Measurements from ENCODE around the gene ZMYND19. TPM values are rescaled to one million over a fixed set of nuclear protein-coding genes. Genes with fewer than 3 reads are reported as not detected.

ZMYND19 gene
- total and polyA plus RNA-seq, 2 of the 4 experiments (the other 2 are of a cell fraction) = 14.3 to 21.4 TPM

DNA sequence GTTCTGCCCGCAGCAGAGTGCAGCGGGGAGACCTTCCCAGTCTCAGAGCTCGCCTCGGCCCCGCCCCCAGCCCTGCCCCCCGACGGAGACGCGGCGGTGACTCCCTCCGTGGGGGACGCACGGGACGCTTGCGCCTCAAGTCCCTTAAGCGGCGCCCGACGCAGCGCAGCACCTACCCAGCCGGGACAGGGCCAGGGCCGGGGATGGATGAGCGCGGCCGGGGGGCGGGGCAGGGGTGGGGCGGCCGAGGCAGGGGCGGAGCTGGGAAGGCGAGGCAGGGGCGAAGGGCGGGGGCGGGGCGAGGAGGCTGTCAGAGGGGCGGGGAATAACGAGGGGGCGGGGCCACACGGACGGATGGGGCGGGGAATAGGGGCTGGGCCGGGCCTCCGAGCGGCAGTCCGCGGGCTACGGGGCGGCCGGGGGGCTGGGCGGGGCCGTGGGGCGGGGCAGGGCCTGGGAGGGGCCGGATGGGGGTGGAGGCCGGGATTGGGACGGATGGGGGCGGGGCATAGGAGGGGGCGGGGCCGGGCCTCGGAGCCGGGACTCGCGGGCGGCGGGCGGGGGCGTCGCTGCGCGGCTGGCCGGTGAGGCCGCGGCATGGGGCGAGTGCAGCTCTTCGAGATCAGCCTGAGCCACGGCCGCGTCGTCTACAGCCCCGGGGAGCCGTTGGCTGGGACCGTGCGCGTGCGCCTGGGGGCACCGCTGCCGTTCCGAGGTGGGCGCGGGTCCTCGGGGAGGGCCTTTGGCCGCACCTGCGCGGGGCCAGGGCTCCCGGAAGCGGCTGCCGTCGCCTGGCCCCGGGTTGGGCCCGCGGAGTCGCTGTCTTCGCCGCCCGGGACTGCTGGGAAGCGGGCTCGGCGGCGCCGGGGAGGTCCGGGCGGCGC is 15.1 kb upstream of the ZMYND19 start, which contains the start of gene ARRDC1:
ARRDC1 (plus strand) TSS at position 566 of the 884 bp plus-strand sequence; CDS start at position 598, 32 bp downstream.
- Histone ChIP-seq H2AK5ac (ENCODE audit: low read depth, low read length) (no peak within 1 kb of the TSS), H3K9me1 (ENCODE audit: insufficient read depth, low read length) (no peaks in the 10 kb centered on the region), H3K9me3 (ENCODE audit: control insufficient read depth, insufficient read depth, low read length) (no peaks in the 10 kb centered on the region), H4K5ac (ENCODE audit: low read depth, low read length) (no peak within 1 kb of the TSS), H3K14ac (replicated peaks; ENCODE audit: low read depth, low read length) (peak within 1 kb of the TSS; percentile 41; the same call in 1 of the 2 replicates), H3K4me1 (ENCODE audit: control insufficient read depth, insufficient read depth, low read length) (peaks cover 15% of the 10 kb centered on the region), H3K27me3 (ENCODE audit: control insufficient read depth, insufficient read depth, low read length) (peaks cover 5% of the 10 kb centered on the region; the same call in 1 of the 2 replicates), H3K4me3 (ENCODE audit: insufficient read depth, low read depth, low read length) (peak within 1 kb of the TSS; percentile 84), H3K18ac (ENCODE audit: low read depth, low read length) (no peak within 1 kb of the TSS; the same call in 1 of the 2 replicates), H3K23ac (ENCODE audit: low read depth, low read length) (peak within 1 kb of the TSS; percentile 49; the same call in 1 of the 2 replicates), H2AFZ (replicated peaks; ENCODE audit: low read length, poor library complexity) (peak within 1 kb of the TSS; percentile 96), H3K36me3 (ENCODE audit: control insufficient read depth, insufficient read depth, low read length) (no peaks in the 10 kb centered on the region), H4K91ac (ENCODE audit: insufficient read depth, low read depth, low read length) (peak within 1 kb of the TSS; percentile 70; the same call in 1 of the 2 replicates), H4K8ac (ENCODE audit: low read depth in 2 of 2, low read length in 2 of 2) (peak within 1 kb of the TSS; percentile 39 to 75; a peak in 1 of 4 replicates), H2BK120ac (ENCODE audit: low read depth, low read length) (0 out of 2 replicates have a peak within 1 kb of the TSS, but pooled peaks have one; percentile 23), H4K20me1 (ENCODE audit: insufficient read depth, low read length) (peaks cover 19% of the 10 kb centered on the region), H2BK15ac (ENCODE audit: low read depth, low read length) (no peak within 1 kb of the TSS), H3K27ac (ENCODE audit: insufficient read depth, low read length) (peak within 1 kb of the TSS; percentile 54; the same call in 1 of the 2 replicates), H2BK5ac (ENCODE audit: low read depth, low read length, poor library complexity, severe bottlenecking) (peak within 1 kb of the TSS; percentile 48), H3K56ac (ENCODE audit: extremely low read depth, insufficient read depth, low read length) (no peak within 1 kb of the TSS), H2AK9ac (replicated peaks; ENCODE audit: low read depth, low read length, poor library complexity) (peak within 1 kb of the TSS; percentile 92), H3K9ac (ENCODE audit: low read depth, low read length) (peak within 1 kb of the TSS; percentile 80), H2BK20ac (ENCODE audit: low read depth, low read length) (no peak within 1 kb of the TSS), H3K79me1 (ENCODE audit: low read depth in 1 of 2, low read length in 2 of 2) (peaks cover 6 to 31% of the 10 kb centered on the region in 2 experiments; a peak in 3 of 4 replicates), H3K4me2 (ENCODE audit: low read depth, low read length) (peak within 1 kb of the TSS; percentile 88), H3K4ac (ENCODE audit: low read depth, low read length) (peak within 1 kb of the TSS; percentile 72; the same call in 1 of the 2 replicates)
- 0% methylated on average over 26 of the region's 111 CpGs; no CpG with 5 or more reads in 1 of the 2 experiments for WGBS, 2 experiments (ENCODE audit: extremely low coverage in 2 of 2, insufficient read length in 1 of 2)
- BruUV-seq (replicated peaks) = no TSS peak
- CTCF ChIA-PET = interaction anchor here (0.5 kb wide), 2 partner anchors 39 to 318 kb away, joined by 3 to 7 read pairs; no protein-coding TSS in a partner anchor
- POLR2A ChIA-PET (ENCODE audit: unreplicated experiment) = interaction anchor here (1.0 kb wide), 1 partner anchor 15 kb away, joined by 3 read pairs; the partner anchor contains the start of gene ZMYND19
- dilution Hi-C loops (cut with HindIII; ENCODE audit: low sequenced_read_pairs, unreplicated experiment) (no loop called here), in situ Hi-C loops (cut with MboI; ENCODE audit: low sequenced_read_pairs) (no loop called here), intact Hi-C loops (cut with micrococcal nuclease) (no loop called here)
- ATAC-seq (ENCODE audit: low read depth) (peak; percentile 84), DNase-seq (peak; percentile 85)
- TF ChIP-seq BHLHE40 (IDR thresholded peaks at IDR 0.05; ENCODE audit: low read depth, low read length) = peak; percentile 66; the same call in 1 of the 2 replicates
- TF ChIP-seq MAZ (IDR thresholded peaks at IDR 0.05; ENCODE audit: borderline replicate concordance, low read depth, low read length) = peak; percentile 48; the same call in 1 of the 2 replicates
- TF ChIP-seq NFE2L2 (IDR thresholded peaks at IDR 0.05; ENCODE audit: low read depth, low read length) = no peak
- TF ChIP-seq POLR2A (IDR thresholded peaks at IDR 0.05; ENCODE audit: low read depth, low read length) = peak; percentile 49; the same call in 1 of the 2 replicates
